ENCODE measurements around the gene CASTOR1. TPM values are rescaled to one million over a fixed set of nuclear protein-coding genes. Genes with fewer than 3 reads are reported as not detected.

The CASTOR1 gene
- total RNA-seq, 1 experiment from 2014 or later, result 16.0 TPM

DNA sequence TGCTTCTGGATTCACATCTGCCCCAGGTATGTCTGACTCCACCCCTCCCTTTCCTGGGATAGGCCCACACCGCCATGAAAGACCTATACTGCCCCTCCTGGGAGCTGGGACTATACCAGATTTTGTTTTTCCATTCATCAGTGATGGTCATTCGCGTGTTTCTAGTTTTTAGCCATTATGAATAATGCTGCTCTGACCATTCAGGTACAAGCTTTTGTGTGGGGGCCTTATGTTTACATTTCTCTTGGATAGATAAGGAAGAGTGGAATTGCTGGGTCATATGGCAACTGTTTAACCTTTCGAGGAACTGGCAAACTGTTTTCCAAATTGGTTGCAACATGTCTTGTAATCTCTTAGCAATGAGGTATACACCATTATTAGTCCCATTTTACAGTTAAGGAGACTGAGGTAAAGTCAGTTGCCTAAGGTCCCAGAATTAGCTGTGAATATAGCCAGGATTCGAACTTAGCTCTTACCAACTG is 38.6 kb upstream of the CASTOR1 start:
- Mint-ChIP-seq H3K36me3 (peaks cover 10% of the 10 kb centered on the region; the same call in 1 of the 2 replicates), H3K4me3 (peak overlapping the region; percentile 65), H3K9me3 (no peaks in the 10 kb centered on the region), H3K27ac (peak overlapping the region; percentile 89), H3K4me1 (peaks cover 28% of the 10 kb centered on the region), H3K27me3 (ENCODE audit: low read depth) (no peaks in the 10 kb centered on the region)
- peak; percentile 33 for DNase-seq (ENCODE audit: low spot score)
- TF ChIP-seq, protein P1, sequence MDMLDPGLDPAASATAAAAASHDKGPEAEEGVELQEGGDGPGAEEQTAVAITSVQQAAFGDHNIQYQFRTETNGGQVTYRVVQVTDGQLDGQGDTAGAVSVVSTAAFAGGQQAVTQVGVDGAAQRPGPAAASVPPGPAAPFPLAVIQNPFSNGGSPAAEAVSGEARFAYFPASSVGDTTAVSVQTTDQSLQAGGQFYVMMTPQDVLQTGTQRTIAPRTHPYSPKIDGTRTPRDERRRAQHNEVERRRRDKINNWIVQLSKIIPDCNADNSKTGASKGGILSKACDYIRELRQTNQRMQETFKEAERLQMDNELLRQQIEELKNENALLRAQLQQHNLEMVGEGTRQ (CRISPR knock-in tag; IDR thresholded peaks at IDR 0.05), result no peak
- no peak for TF ChIP-seq CREM (CRISPR knock-in tag; IDR thresholded peaks at IDR 0.05)
- TF ChIP-seq, protein P2, sequence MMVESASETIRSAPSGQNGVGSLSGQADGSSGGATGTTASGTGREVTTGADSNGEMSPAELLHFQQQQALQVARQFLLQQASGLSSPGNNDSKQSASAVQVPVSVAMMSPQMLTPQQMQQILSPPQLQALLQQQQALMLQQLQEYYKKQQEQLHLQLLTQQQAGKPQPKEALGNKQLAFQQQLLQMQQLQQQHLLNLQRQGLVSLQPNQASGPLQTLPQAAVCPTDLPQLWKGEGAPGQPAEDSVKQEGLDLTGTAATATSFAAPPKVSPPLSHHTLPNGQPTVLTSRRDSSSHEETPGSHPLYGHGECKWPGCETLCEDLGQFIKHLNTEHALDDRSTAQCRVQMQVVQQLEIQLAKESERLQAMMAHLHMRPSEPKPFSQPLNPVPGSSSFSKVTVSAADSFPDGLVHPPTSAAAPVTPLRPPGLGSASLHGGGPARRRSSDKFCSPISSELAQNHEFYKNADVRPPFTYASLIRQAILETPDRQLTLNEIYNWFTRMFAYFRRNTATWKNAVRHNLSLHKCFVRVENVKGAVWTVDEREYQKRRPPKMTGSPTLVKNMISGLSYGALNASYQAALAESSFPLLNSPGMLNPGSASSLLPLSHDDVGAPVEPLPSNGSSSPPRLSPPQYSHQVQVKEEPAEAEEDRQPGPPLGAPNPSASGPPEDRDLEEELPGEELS (CRISPR knock-in tag; IDR thresholded peaks at IDR 0.05), result no peak
- TF ChIP-seq, protein P3, sequence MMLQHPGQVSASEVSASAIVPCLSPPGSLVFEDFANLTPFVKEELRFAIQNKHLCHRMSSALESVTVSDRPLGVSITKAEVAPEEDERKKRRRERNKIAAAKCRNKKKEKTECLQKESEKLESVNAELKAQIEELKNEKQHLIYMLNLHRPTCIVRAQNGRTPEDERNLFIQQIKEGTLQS (CRISPR knock-in tag; conservative IDR thresholded peaks at IDR 0.05), result no peak
- TF ChIP-seq ZBTB21 (CRISPR knock-in tag; IDR thresholded peaks at IDR 0.05; ENCODE audit: borderline replicate concordance), result no peak
- TF ChIP-seq, protein P4, sequence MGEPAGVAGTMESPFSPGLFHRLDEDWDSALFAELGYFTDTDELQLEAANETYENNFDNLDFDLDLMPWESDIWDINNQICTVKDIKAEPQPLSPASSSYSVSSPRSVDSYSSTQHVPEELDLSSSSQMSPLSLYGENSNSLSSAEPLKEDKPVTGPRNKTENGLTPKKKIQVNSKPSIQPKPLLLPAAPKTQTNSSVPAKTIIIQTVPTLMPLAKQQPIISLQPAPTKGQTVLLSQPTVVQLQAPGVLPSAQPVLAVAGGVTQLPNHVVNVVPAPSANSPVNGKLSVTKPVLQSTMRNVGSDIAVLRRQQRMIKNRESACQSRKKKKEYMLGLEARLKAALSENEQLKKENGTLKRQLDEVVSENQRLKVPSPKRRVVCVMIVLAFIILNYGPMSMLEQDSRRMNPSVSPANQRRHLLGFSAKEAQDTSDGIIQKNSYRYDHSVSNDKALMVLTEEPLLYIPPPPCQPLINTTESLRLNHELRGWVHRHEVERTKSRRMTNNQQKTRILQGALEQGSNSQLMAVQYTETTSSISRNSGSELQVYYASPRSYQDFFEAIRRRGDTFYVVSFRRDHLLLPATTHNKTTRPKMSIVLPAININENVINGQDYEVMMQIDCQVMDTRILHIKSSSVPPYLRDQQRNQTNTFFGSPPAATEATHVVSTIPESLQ (CRISPR knock-in tag; IDR thresholded peaks at IDR 0.05), result no peak
- TF ChIP-seq, protein P5, sequence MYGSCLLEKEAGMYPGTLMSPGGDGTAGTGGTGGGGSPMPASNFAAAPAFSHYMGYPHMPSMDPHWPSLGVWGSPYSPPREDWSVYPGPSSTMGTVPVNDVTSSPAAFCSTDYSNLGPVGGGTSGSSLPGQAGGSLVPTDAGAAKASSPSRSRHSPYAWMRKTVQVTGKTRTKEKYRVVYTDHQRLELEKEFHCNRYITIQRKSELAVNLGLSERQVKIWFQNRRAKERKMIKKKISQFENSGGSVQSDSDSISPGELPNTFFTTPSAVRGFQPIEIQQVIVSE (CRISPR knock-in tag; IDR thresholded peaks at IDR 0.05; ENCODE audit: borderline replicate concordance), result no peak
- TF ChIP-seq SMAD4 (CRISPR knock-in tag; IDR thresholded peaks at IDR 0.05), result no peak
- TF ChIP-seq, protein P6, sequence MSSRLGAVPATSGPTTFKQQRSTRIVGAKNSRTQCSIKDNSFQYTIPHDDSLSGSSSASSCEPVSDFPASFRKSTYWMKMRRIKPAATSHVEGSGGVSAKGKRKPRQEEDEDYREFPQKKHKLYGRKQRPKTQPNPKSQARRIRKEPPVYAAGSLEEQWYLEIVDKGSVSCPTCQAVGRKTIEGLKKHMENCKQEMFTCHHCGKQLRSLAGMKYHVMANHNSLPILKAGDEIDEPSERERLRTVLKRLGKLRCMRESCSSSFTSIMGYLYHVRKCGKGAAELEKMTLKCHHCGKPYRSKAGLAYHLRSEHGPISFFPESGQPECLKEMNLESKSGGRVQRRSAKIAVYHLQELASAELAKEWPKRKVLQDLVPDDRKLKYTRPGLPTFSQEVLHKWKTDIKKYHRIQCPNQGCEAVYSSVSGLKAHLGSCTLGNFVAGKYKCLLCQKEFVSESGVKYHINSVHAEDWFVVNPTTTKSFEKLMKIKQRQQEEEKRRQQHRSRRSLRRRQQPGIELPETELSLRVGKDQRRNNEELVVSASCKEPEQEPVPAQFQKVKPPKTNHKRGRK (CRISPR knock-in tag; IDR thresholded peaks at IDR 0.05; ENCODE audit: borderline replicate concordance), result no peak
- no peak for TF ChIP-seq MXD4 (CRISPR knock-in tag; IDR thresholded peaks at IDR 0.05; ENCODE audit: borderline replicate concordance)
- TF ChIP-seq TEAD4 (CRISPR knock-in tag; IDR thresholded peaks at IDR 0.05), result no peak
- TF ChIP-seq CBFB (CRISPR knock-in tag; IDR thresholded peaks at IDR 0.05; ENCODE audit: low read depth), result no peak
- TF ChIP-seq, protein P7, sequence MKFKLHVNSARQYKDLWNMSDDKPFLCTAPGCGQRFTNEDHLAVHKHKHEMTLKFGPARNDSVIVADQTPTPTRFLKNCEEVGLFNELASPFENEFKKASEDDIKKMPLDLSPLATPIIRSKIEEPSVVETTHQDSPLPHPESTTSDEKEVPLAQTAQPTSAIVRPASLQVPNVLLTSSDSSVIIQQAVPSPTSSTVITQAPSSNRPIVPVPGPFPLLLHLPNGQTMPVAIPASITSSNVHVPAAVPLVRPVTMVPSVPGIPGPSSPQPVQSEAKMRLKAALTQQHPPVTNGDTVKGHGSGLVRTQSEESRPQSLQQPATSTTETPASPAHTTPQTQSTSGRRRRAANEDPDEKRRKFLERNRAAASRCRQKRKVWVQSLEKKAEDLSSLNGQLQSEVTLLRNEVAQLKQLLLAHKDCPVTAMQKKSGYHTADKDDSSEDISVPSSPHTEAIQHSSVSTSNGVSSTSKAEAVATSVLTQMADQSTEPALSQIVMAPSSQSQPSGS (CRISPR knock-in tag; IDR thresholded peaks at IDR 0.05; ENCODE audit: borderline replicate concordance, low read depth), result no peak
- TF ChIP-seq NFATC4 (CRISPR knock-in tag; IDR thresholded peaks at IDR 0.05), result no peak
- TF ChIP-seq SP1 (CRISPR knock-in tag; conservative IDR thresholded peaks at IDR 0.05), result no peak
- TF ChIP-seq CREB1 (CRISPR knock-in tag; IDR thresholded peaks at IDR 0.05), result no peak
- TF ChIP-seq, protein P8, sequence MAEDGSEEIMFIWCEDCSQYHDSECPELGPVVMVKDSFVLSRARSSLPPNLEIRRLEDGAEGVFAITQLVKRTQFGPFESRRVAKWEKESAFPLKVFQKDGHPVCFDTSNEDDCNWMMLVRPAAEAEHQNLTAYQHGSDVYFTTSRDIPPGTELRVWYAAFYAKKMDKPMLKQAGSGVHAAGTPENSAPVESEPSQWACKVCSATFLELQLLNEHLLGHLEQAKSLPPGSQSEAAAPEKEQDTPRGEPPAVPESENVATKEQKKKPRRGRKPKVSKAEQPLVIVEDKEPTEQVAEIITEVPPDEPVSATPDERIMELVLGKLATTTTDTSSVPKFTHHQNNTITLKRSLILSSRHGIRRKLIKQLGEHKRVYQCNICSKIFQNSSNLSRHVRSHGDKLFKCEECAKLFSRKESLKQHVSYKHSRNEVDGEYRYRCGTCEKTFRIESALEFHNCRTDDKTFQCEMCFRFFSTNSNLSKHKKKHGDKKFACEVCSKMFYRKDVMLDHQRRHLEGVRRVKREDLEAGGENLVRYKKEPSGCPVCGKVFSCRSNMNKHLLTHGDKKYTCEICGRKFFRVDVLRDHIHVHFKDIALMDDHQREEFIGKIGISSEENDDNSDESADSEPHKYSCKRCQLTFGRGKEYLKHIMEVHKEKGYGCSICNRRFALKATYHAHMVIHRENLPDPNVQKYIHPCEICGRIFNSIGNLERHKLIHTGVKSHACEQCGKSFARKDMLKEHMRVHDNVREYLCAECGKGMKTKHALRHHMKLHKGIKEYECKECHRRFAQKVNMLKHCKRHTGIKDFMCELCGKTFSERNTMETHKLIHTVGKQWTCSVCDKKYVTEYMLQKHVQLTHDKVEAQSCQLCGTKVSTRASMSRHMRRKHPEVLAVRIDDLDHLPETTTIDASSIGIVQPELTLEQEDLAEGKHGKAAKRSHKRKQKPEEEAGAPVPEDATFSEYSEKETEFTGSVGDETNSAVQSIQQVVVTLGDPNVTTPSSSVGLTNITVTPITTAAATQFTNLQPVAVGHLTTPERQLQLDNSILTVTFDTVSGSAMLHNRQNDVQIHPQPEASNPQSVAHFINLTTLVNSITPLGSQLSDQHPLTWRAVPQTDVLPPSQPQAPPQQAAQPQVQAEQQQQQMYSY (CRISPR knock-in tag; IDR thresholded peaks at IDR 0.05), result no peak
- ChIA-PET POLR2A (interaction anchor here (1.0 to 2.4 kb wide), 2 partner anchors 37 to 39 kb away, joined by 4 to 7 read pairs; partner anchors contain the start of gene CASTOR1), CTCF (interaction anchor here (0.6 to 7.8 kb wide), 10 partner anchors 9 to 555 kb away, joined by 3 to 193 read pairs (median 10); partner anchors contain the start of genes CASTOR1 and RNF215)
- ATAC-seq, result peak; percentile 33
